NT2/D1 (cell line): ENCODE measurements around the gene CCDC91.

Experiments
- DNase-seq: peaks from one replicate; pipeline ENCODE4 v3.0.0-alpha.2; 2011; ENCODE audit warnings: low read depth, low spot score
- H3K27me3 ChIP-seq: 2 replicates; pipeline ENCODE4 v1.6.0; 2011; ENCODE audit warnings: mild to moderate bottlenecking; ENCODE audit not compliant: insufficient read length, insufficient read depth
- H3K36me3 ChIP-seq: 2 replicates; pipeline ENCODE4 v1.6.1; 2011; ENCODE audit warnings: mild to moderate bottlenecking, low read length, mixed read lengths; ENCODE audit not compliant: insufficient read depth, insufficient read length
- H3K4me1 ChIP-seq: 2 replicates; pipeline ENCODE4 v1.5.1; 2011; ENCODE audit not compliant: insufficient read depth, insufficient read length
- H3K4me3 ChIP-seq: 2 replicates; pipeline ENCODE4 v1.5.1; 2011; ENCODE audit warnings: low read depth; ENCODE audit not compliant: insufficient read length
- H3K9ac ChIP-seq: 2 replicates; pipeline ENCODE4 v1.6.0; 2011; ENCODE audit warnings: low read depth; ENCODE audit not compliant: insufficient read length
- H3K9me3 ChIP-seq: 2 replicates; pipeline ENCODE4 v1.5.1; 2011; ENCODE audit warnings: mild to moderate bottlenecking, low read length; ENCODE audit not compliant: insufficient read depth
- SUZ12 ChIP-seq: IDR thresholded peaks from 2 replicates; pipeline ENCODE4 v1.6.1; 2011; ENCODE audit not compliant: insufficient read length, insufficient read depth; ENCODE audit errors: extremely low read depth
- YY1 ChIP-seq: IDR thresholded peaks from 2 replicates; pipeline ENCODE4 v1.6.1; 2011; ENCODE audit not compliant: insufficient read length, insufficient read depth
- ZNF274 ChIP-seq: IDR thresholded peaks from 2 replicates; pipeline ENCODE4 v1.6.1; 2011; ENCODE audit warnings: mild to moderate bottlenecking, low read depth, low read length

Gene CCDC91

DNA sequence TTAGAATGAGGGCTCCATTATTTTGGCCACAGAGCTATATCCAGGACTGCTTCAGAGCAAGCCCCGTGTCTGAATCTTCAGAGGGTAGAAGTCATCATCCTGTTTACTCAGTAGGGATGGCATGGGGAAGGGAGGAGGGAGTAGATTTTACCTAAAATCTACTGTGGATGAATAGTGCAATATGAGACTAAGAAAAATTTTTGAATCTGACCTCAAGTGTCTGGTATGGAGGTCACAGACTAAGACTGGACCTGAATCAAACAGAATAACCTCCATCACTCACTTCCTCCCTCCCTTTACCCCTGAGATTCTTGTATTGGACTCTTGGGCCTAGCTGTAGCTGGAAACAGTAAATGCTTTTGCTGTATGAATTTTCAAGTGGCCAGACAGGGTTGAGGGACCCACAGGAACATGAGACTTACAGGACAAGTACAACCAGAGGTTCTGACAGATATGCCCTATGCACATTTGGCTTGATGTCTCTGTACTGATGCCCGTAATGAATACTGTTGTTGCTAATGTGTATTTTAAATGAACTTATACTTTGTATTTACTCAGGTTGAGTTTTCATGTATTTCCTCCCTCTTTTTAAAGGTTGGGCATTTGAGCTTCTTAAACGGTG is 78.5 kb downstream of the CCDC91 start:
- TF ChIP-seq ZNF274 (no peak), YY1 (no peak), SUZ12 (no peak)
- no peak for DNase-seq
- no peaks in the 10 kb centered on the region for H3K4me1 ChIP-seq

DNA sequence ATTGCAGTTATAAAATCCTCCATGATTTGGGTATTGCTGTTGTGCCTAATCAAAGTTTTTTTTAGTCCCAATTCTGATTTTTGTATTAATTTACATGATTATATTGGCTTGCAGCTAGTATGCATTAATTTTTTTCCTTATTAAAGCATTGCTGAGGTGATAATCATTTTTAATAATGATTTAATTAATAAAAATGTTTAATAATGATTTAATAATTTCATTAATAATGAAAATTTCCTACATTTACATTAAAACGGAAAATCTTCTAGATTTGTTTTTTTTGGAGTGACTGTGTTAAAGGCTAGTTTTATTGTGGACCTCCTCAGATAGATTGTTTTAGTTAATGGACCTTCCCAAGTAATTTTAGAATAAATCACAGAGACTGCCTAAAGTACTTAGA is 79.6 kb downstream of the CCDC91 start:
- TF ChIP-seq ZNF274, result no peak
- TF ChIP-seq SUZ12, result no peak
- no peak for TF ChIP-seq YY1

More for the DNA sequence above, 78.5 kb downstream of the CCDC91 start:
- Histone ChIP-seq H3K36me3 (no peaks in the 10 kb centered on the region), H3K9ac (no peak overlapping the region), H3K9me3 (peaks cover 24% of the 10 kb centered on the region; the same call in 1 of the 2 replicates), H3K27me3 (no peaks in the 10 kb centered on the region), H3K4me3 (no peak overlapping the region)

DNA sequence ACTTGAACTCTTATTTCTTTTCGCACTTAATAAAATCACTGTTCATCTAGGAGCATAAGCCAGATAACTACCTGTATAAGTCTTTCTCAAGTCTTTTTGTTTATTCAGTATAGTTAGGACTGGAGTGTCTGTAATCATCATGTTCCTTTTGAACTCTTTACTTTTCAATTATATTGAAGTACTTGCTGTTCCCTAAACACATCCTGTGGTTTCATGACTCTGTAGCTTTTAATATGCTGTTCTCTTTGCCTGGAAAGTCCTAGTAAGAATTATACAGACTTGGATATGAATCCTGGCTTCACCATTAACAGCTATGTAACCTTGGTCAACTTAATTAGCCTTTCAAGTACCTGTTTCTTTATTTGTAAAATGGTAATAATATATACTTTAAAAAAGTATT is 88.2 kb downstream of the CCDC91 start:
- Histone ChIP-seq H3K4me3 (no peak overlapping the region), H3K9ac (no peak overlapping the region), H3K4me1 (no peaks in the 10 kb centered on the region), H3K9me3 (peaks cover 9% of the 10 kb centered on the region; the same call in 1 of the 2 replicates), H3K27me3 (no peaks in the 10 kb centered on the region), H3K36me3 (no peaks in the 10 kb centered on the region)
- no peak for TF ChIP-seq SUZ12
- TF ChIP-seq ZNF274, result no peak
- TF ChIP-seq YY1, result no peak
- DNase-seq, result no peak

More for the DNA sequence above, 79.6 kb downstream of the CCDC91 start:
- Histone ChIP-seq H3K36me3 (no peaks in the 10 kb centered on the region), H3K4me3 (no peak overlapping the region), H3K4me1 (no peaks in the 10 kb centered on the region), H3K27me3 (no peaks in the 10 kb centered on the region), H3K9ac (no peak overlapping the region), H3K9me3 (peaks cover 24% of the 10 kb centered on the region; the same call in 1 of the 2 replicates)
- no peak for DNase-seq

DNA sequence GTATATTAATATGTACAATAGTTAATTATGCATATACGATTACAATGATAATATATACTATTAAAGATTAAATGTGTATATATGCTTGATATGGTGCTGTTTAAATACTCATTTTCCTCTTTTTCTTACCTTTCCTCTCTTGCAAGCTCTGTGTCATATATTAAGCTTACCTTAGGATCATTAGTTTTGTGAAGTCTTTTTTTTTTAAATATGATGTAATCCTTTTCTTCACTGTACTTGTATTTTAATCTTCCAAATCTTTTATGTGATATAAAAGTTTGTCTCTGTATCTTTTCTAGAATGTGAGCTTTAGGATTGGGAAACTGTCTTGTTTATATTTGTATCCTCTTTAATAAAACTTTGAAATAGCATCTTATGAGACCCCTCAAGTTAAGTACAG is 88.7 kb downstream of the CCDC91 start:
- peaks cover 9% of the 10 kb centered on the region; the same call in 1 of the 2 replicates for H3K9me3 ChIP-seq
- no peak overlapping the region for H3K4me3 ChIP-seq
- H3K27me3 ChIP-seq, result no peaks in the 10 kb centered on the region
- no peak for DNase-seq
- H3K4me1 ChIP-seq, result no peaks in the 10 kb centered on the region
- TF ChIP-seq SUZ12 (no peak), ZNF274 (no peak), YY1 (no peak)
- H3K36me3 ChIP-seq, result no peaks in the 10 kb centered on the region
- H3K9ac ChIP-seq, result no peak overlapping the region

DNA sequence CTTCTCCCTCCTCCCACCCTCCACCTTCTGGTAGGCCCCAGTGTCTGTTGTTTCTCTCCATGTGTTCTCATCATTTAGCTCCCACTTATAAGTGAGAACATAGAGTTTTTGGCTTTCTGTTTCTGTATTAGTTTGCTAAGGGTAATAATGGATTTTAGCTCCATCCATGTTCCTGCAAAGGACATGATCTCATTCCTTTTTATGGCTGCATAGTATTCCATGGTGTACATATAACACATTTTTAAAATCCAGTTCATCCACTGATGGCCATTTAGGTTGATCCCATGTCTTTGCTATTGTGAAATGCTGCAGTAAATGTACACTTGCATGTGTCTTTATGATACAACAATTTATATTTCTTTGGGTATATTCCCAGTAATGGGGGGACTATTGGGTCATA is 96.1 kb downstream of the CCDC91 start:
- Histone ChIP-seq H3K4me1 (no peaks in the 10 kb centered on the region), H3K36me3 (no peaks in the 10 kb centered on the region), H3K27me3 (no peaks in the 10 kb centered on the region), H3K9me3 (peaks cover 25% of the 10 kb centered on the region), H3K4me3 (no peak overlapping the region), H3K9ac (no peak overlapping the region)
- TF ChIP-seq YY1 (no peak), SUZ12 (no peak), ZNF274 (no peak)
- no peak for DNase-seq

DNA sequence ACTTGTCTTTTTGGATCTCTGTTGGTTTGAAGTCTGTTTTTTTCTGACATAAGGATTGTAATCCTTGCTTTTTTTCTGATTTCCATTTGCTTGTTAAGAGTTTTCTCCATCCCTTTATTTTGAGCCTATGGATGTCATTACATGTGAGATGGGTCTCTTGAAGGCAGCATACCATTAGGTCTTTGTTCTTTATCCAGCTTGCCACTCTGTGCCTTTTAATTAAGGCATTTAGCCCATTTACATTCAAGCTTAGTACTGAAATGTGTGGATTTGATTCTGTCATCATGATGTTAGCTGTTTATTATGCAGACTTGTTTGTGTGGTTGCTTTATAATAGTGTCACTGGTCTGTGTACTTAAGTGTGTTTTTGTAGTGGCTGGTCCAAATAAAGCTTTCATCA is 100.0 kb downstream of the CCDC91 start:
- TF ChIP-seq ZNF274, result no peak
- TF ChIP-seq SUZ12, result no peak
- TF ChIP-seq YY1, result no peak
- no peak overlapping the region for H3K9ac ChIP-seq
- peaks cover 18% of the 10 kb centered on the region for H3K9me3 ChIP-seq
- no peak overlapping the region for H3K4me3 ChIP-seq
- no peaks in the 10 kb centered on the region for H3K27me3 ChIP-seq
- no peaks in the 10 kb centered on the region for H3K4me1 ChIP-seq
- DNase-seq, result no peak
- H3K36me3 ChIP-seq, result no peaks in the 10 kb centered on the region

DNA sequence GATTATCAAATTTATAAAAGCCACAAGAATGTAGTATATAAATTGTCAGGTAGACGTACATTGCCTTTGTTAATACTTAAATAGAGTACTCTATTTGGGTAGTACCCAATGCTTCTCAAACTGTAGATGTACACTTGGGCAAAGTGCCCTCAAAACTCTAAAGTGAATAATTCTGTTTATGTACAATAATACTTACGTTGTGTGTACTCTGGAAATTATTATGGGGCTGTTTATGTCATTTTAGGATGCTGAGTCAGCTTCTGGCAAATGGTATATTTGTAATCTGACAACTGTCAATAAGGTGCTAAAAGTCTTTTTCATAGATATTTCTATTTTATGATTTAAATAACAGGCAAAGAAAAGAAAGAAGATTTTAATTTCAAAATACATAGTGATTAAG is 102.4 kb downstream of the CCDC91 start:
- no peak overlapping the region for H3K9ac ChIP-seq
- H3K36me3 ChIP-seq, result no peaks in the 10 kb centered on the region
- DNase-seq, result no peak
- TF ChIP-seq SUZ12 (no peak), ZNF274 (no peak), YY1 (no peak)
- no peaks in the 10 kb centered on the region for H3K27me3 ChIP-seq
- H3K4me3 ChIP-seq, result no peak overlapping the region
- H3K4me1 ChIP-seq, result no peaks in the 10 kb centered on the region
- H3K9me3 ChIP-seq, result peaks cover 18% of the 10 kb centered on the region
